NK-92 treated with Interleukin-12 subunit alpha and Interleukin-12 subunit beta, amount 100 ng/mL, for 24 hours (cell line): ENCODE measurements around the gene WNT3.
"Not testable (repeated sequence)": the region's sequence is repeated elsewhere in the genome, so short reads cannot be mapped to it uniquely, and the experiment has no call there.

ENCODE experiments used
- DNase-seq: peaks from one replicate; lab custom pipeline; 2025; lab: John Stamatoyannopoulos, UW

The WNT3 gene, protein sequence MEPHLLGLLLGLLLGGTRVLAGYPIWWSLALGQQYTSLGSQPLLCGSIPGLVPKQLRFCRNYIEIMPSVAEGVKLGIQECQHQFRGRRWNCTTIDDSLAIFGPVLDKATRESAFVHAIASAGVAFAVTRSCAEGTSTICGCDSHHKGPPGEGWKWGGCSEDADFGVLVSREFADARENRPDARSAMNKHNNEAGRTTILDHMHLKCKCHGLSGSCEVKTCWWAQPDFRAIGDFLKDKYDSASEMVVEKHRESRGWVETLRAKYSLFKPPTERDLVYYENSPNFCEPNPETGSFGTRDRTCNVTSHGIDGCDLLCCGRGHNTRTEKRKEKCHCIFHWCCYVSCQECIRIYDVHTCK

DNA sequence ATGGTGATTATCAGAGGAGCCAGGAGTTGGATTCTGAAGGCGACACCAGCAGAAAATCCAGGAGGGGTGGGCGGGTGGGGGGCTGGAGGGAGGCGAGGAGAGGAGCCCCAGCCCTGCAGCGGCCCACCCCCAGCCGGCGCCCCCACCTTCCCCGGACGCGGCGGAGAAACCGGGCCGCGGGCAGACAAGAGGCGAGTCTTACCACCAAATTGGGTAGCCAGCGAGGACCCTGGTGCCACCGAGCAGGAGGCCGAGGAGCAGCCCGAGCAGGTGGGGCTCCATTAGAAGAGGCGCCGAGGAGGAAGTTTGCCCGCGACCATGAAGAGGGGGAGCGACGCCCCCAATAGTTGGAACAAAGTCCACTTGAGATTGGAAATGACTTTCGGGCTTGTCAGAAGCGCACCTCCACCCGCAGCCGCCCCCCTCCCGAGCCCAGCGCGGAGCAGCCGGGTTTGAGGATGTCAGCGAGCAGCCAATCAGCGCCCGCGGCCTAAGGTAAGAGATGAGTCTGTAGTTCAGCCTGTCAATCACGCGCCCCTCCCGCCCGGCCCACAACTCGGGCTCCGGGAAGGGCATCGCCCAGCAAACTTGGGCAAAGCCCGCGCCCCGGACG is at the start of gene WNT3:
WNT3 (minus strand) TSS at position 377 of the 613 bp plus-strand sequence; CDS start at position 282, 95 bp downstream.
- no peak for DNase-seq

DNA sequence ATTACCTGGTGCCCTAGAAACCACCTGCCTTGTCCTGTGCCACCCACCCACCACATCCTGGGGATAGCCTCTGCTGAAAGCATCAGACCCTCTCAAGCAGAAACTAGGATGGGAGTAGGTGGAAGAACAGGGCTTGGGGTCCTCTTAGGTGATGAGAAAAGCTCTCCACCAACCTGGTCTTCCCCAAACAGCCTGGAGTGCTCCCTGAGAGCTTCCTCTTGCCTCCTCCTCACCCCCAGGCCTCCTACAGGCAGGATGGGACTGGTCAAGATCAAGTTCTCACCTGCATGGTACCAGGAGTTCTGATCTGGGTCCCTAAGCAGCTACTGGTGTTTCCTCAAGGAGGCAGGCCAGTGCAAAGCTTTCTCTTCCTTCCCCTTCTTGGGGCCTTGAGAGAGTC is 48.3 kb upstream of the WNT3 start:
- no peak for DNase-seq

DNA sequence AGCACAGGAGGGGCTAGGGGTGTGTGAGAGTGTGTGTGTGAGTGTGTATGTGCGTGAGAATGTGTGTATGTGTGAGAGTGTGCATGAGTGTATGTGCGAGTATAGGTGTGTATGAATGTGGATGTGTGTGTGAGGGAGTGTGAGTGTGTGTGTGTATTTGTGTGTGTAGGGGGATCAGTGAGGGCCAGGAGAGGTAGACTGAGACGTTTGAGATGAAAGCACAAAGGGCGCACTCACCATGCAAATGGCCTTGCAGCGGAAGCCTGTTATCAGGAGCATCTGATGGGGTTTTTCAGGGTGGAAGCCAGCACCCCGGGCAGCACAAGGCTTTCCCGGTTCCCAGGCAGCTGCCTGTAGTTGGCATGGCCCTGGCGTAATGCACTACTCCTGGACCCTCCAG is 47.8 kb upstream of the WNT3 start:
- DNase-seq = no peak

DNA sequence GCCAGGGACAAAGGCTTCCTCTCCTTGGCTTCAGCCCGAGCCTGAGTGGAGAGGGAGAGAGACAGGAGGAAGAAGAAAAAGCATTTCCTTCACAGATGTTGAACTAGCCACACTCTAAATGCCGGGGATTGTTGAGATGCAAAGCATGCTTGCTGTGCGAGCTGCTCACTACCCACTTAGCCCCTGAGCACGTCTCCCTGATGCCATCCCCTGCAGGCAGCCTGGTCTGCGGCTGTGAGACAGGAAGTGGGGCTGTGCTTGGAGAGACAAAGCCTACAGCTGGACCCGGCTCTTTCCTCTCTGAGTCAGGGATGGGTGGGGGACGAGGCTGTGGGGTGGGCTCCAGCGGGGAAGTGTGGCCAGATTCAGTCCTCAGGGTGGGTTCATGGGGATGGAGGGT is 46.6 kb upstream of the WNT3 start:
- no peak for DNase-seq

DNA sequence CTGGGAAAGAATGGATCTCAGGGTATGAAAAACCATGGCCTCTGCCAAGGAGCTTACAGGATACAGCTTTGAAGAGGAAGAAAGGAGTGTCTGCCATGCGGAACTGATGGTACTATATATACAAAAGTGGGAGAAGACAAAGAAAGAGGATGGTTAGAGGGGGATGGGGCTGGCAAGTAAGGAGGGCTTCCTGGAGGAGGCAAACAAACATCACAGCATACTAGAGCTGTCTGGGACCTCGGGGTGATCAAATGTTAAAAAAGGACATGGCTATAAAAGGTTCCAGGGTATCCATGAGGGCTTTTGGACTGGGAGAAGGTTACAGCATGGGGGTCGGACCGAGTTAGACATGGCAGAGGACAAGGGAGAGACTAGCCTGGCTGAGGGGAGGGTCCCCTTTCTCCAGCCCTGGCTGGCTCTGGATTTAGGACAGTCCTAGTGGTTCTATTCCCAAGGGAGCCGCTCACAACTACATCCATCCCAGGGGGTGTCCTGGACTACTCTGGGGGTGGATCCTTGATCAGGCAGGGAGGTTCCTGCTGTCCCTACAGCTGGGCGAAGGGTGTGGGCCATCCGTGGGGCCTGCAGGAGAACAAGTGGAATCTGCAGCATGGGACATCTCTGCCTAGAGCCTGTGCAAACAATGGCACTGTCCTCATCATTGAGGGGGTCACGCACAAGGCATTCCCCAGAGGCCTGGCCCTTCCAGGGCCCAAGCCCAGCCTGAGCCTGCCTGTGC is 45.1 kb upstream of the WNT3 start:
- DNase-seq = no peak

DNA sequence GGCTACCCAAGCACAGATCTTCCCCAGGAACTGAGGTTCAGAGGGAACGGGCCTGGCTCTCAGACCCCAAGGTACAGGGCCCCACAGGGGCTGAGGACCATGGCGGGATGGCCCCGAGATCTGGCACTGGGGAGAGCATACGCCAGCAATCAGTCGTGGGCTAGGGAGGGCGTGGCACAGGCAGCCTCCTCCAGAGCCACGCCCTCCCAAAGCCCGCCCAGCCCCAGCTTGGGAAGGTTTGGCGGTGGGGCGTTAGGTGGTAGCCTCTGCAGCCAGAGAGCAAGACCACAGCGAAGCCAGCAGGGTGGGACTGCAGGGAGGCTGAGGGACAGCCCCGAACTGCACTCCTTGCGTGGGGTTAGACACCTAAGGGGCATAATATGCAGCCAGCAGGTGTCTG is 44.5 kb upstream of the WNT3 start:
- DNase-seq = no peak

DNA sequence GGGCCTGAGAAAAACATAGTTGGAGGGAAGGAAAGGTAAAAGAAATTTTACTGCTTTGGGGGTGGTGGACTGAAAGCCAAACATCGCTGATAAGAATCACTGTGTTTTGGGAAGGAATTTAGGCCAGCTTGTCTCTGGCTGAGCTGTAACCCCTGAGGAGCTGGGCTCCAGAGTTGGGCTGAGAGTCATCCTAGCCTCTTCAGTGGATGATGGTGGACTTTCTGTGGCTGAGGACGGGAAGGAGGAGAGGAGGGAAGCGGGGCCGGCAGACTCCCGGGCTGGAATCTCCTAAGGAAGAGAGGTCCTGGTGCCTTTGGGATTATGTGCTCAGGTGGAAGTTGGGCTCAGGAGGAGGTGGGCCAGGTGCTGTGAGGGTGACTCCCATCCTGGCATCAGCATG is 41.5 kb upstream of the WNT3 start:
- no peak for DNase-seq

DNA sequence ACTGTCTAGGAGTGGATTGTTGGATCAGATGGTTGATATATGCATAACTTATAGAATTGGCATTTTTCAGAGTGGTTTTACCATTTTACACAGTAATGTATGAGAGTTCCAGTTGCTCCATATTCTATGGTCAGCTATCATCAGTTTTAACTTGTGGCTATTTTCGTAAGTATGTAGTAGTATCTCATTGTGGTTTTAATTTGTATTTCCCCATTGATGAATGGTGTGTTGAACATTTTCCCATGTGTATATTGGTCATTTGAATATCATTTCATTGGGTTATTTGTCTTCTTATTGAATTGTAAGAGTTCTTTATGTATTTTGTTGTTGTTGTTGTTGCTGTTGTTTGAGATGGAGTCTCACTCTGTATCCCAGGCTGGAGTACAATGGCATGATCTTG is 39.1 kb upstream of the WNT3 start:
- DNase-seq = no peak

DNA sequence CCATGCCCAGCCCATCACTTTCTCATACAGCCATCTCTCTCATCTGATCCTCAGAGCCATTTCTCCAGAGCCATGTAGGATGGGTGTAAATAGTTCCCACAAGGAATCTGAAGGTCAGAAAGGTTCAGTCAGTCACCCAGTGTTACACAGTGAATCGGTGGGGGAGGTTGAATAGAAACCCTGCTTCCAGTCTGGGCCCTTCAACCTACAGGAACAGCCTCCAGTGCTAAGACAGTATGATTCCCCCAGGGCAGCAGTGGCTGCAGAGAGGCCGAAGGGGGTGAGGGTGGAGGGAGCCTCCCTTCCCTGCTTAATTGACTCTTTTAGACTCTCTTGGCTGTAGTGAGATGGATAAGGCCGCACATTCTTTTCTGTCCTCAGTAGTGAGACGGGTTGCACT is 36.5 kb upstream of the WNT3 start:
- no peak for DNase-seq

DNA sequence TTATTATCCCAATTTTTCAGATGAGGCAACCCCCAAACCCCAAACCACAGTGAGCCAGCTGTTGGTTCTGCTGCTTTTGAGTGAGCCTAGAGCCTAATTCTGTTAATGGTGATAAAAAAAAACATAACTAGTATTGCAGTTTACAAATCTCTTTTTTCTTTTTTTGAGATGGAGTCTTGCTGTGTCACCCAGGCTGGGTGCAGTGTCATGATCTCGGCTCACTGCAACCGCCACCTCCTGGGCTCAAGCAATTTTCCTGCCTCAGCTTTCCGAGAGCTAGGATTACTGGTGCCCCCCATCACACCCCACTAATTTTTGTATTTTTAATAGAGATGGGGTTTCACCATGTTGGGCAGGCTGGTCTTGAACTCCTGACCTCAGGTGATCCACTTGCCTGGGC is 36.0 kb upstream of the WNT3 start:
- DNase-seq = no peak

DNA sequence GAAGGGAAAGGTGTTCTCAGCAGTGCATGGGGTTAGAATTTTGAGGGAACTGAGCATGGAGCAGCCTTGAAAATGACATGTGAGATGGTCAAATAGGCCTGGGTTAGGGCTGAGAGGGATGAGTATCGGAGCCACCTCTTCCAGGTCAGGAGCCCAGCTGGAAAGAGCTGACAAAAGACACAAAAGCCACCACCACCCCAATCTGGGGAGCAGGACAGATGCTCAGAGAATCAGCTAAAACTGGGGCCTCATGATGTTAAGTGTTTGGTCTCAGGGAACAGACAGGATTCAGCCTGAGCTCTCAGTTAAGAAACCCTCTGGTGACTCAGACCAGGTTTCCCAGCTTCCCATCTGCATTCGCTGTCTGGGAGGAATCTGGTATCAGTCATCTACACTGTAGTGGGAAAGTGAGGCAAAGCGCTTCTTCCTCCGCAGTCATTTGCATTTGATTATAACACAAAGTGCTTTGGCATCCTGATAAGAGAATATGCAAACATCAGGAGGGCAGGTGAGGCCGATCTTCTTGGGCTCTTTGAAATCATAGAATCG is 35.5 kb upstream of the WNT3 start:
- no peak for DNase-seq

DNA sequence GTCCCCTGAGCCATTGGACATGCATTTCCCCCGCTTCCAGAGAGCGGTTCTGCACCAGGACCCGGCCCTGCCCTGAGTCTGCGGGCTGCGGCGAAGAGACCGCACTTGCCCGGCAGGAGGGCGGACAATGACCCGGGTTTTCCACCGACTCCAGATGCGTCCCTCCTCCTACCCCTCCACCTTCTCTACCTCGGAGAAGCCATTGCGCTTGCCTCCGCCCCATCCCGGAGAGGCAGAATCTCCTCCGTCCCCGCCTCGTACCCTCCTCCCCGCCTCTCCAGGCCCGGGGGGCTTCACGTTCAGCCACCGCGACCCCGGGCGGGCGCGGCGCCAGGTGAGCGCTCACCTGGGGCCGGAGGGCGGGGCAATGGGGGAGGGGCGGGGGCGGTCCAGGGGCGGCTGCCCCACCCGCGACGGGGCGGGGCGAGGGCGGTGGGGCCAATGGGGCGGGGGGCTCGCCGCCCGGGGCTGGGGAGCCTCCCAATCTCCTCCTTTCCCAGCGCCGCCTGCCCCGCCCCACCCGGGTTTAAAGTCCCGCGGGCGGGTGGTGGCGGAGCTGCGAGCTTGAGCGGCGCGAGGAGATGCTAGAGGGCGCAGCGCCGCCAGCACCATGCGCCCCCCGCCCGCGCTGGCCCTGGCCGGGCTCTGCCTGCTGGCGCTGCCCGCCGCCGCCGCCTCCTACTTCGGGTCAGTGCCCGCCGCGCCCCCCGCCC is 32.7 kb upstream of the WNT3 start, which contains the start of gene WNT9B:
WNT9B (plus strand) TSS at position 555 of the 713 bp plus-strand sequence; CDS start at position 611, 56 bp downstream.
- DNase-seq = no peak

DNA sequence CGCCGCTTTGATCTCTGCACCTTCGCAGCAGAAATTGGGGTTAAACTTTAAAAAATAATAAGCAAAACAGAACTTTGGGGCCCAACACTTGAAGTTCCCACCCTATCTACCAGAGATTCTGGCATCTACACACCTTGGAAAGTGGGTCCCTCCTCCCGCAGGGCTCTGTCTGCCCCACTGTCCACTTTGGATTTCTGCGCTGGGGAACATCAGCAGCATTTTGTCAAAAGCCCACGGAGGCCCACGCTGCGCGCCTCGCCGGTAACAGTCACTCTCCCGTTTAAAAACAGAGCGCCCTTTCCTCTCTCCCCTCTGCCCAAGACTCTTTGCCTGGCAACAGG is 32.2 kb upstream of the WNT3 start:
- DNase-seq = no peak

DNA sequence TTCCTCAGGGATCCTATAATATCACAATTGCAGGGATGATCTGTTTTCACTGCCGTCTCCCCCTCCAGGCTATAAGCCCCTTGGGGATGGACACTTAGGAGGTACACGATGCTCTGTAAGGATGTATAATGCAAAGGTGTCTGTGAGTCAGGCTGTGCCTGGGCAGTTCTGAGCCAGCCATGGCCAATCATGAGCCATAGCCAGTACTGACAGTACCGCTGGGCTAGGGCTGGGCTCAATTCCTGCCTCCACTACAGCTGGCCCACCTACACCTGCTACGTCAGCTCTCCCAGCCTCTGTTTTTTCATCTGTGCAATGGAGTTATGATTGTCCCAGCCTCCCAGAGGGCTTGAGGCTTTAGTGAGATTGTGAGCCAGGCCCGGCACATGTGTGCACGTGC is 30.0 kb upstream of the WNT3 start:
- DNase-seq = no peak

DNA sequence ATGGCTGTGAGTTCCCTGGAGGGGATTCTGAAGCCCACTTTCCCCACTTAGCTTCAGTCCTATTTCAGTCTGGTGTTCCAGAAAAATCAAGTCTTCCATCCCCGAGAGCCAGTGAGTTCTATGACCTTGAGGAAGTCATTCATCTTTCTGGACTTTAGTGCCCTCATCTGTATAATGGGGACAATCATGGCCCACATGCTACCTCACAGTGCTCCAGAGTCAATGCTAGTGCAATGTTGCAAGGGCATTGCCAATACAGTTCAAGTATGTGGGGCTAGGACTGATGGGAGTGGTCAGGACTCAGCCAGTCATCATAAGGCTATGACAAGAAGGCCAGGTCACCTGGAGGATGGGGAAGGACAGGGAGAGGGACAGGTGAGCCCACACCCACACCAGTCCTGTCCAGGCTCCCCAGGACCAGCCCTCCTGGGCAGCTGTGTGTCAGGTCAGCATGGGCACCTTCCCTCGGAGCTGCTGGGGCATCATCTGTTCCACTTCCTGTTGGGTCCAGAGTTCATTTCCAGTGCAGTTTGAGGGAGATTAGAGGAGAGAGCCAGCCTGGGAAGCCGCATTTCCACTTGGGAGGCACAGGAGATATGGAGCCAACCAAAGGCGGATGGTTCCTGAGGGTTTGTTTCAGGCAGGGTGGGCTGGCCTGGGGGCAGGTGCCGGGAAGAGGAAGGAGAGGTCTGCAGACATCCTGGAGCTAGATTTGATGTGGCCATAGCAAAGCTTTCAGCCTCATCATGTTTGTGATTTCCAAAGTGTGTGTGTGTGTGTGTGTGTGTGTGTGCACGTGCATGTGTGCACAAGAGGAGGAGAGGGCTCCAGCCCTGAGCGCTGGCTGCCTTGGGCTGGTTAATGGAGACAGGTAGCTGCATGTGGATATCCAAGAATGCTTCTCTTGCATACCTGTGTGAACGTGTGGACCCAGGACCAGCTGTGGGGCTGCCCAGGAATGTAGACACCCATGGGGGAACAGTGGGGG is 29.0 kb upstream of the WNT3 start:
- DNase-seq = no peak

DNA sequence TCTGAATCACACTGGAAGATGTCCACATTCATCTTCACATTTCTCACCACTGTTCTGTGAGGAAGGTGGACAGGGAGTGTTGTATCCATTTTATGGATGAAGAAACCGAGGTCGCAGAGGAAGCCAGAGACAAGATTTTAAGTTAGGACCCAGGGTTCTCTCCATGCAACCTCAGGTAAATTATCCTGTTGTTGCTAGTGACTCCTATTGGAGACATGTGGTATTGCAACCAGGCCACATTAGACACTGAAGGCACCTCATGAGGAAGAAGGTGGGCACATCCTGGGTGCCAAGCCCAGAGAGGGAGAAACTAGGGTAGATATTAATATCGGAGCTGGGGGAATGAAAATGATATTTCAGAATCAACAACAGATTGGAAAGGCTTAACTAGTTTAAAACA is 24.3 kb upstream of the WNT3 start:
- DNase-seq = no peak

DNA sequence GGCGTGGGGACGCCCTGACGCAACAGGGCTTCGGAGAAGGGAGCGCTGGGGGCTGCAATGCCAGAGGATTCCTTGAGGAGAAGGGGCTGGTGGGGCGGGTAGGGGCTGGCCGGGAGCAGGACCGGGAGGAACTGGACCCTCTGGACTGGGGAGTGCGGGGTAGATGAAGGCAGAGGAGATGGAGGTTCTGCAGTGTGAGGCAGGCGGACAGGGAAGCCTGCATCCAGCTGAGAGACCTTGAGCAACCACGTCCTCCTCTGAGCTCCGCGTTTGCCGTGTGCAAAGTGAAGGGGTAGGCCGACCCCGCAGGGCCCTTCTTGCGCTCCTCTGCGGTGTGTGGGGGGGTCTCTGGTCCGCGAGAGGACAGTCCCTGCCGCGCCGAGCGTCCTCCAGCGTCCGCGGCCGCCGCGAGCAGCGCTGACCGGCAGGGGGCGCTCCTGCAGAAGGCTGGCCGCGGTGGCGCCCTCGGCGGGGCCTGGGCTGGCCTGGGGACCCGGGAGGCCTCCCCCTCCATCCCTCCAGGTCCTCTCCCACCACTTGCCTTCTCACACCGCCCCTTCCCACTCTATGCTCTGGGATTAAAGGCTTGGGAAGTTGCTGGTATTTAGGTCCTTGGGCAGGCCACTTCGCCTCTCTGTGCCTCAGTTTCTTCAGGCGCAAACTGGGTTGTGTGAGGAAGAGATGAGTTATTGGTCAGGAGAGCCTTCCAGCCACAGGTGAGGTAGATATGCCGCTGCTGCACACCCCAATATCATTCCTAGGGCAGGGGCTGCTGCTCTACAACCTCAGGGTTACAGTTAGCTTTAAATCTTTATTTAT is 23.3 kb upstream of the WNT3 start:
- no peak for DNase-seq

DNA sequence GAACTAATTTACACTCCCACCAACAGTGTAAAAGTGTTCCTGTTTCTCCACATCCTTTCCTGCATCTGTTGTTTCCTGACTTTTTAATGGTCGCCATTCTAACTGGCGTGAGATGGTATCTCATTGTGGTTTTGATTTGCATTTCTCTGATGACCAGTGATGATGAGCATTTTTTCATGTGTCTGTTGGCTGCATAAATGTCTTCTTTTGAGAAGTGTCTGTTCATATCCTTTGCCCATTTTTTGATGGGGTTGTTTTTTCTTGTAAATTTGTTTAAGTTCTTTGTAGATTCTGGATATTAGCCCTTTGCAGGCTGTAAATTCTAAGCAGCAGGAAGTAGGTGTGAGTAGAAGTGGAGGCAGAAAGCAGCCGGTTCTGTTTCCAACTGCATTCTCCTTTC is 22.1 kb upstream of the WNT3 start:
- not testable (repeated sequence) for DNase-seq

DNA sequence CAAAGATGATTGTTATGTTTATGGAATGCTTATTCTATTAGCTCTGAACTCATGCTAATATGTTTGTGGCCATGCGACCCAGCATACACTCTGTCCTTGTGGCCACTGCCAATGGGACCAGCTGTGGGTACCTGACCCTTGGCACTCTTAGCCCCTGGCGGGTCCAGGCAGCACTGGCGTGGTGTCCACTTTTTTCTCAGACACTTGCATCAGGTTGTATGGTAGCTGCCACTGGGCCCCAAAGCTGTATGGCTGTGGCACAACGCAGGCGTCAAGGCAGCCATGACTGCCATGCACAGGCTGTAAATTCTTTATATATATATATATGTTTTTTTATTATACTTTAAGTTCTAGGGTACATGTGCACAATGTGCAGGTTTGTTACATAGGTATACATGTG is 20.7 kb upstream of the WNT3 start:
- DNase-seq = no peak

DNA sequence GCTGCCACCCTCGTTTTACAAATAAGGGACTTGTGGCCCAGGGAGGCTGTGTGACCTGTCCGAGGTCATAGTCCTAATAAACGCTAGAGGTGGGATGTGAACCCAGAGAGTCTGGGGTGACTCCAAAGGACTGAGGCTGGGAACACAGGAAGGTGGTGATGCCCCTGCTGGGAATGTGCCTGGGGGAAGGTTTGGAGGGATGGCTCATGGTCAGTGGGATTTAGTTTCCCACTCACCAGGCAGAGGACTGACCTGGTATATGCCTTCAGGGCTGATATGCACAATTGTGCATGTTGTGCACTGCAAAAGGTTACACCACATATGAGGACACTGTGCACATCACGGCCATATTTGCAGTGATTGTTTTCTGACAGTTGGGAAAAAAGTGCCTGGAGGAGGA is 19.0 kb upstream of the WNT3 start:
- no peak for DNase-seq
